Stimulated activated CD4-positive, alpha-beta T cell treated with anti-CD3 and anti-CD28 coated beads, Interleukin-12 subunit alpha, Interleukin-12 subunit beta, amount 100 ng/mL, for 4 hours (primary cell): ENCODE results near the gene SLC22A14.
"Not testable (repeated sequence)": the region's sequence is repeated elsewhere in the genome, so short reads cannot be mapped to it uniquely, and the experiment has no call there.

Experiments
- DNase-seq: peaks from one replicate; pipeline ENCODE4 v3.0.0-alpha.2; 2020

SLC22A14 gene

GRCh38 chr3:38274864-38275649 lies 7.0 kb upstream of the SLC22A14 start:
- DNase-seq = no peak

DNA sequence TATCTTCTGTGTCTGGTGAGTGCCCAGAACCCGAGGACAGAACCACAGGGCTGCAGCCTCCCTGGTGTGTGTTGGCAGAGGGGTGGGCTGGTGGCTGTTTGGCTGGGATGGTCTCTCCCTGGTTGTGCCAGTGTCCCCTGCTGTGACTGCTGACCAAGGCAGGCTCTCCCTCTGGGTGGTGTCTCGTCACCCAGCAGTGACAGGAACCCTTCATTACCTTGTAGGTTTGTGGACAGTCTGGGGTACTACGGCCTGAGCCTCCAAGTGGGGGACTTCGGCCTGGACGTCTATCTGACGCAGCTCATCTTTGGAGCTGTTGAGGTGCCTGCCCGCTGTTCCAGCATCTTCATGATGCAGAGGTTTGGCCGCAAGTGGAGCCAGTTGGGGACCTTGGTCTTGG lies 6.4 kb upstream of the SLC22A14 start:
- DNase-seq = no peak

- no peak for DNase-seq
Observed at GRCh38 chr3:38276081-38276916, 5.8 kb upstream of the SLC22A14 start.

- DNase-seq = no peak
Observed at GRCh38 chr3:38276917-38277630, 5.0 kb upstream of the SLC22A14 start.

GRCh38 chr3:38278841-38279240 lies 3.3 kb upstream of the SLC22A14 start:
- no peak for DNase-seq

GRCh38 chr3:38283810-38284755 lies 2.0 kb downstream of the SLC22A14 start:
- no peak for DNase-seq

GRCh38 chr3:38284756-38285150 lies 2.7 kb downstream of the SLC22A14 start:
- DNase-seq = no peak

DNA sequence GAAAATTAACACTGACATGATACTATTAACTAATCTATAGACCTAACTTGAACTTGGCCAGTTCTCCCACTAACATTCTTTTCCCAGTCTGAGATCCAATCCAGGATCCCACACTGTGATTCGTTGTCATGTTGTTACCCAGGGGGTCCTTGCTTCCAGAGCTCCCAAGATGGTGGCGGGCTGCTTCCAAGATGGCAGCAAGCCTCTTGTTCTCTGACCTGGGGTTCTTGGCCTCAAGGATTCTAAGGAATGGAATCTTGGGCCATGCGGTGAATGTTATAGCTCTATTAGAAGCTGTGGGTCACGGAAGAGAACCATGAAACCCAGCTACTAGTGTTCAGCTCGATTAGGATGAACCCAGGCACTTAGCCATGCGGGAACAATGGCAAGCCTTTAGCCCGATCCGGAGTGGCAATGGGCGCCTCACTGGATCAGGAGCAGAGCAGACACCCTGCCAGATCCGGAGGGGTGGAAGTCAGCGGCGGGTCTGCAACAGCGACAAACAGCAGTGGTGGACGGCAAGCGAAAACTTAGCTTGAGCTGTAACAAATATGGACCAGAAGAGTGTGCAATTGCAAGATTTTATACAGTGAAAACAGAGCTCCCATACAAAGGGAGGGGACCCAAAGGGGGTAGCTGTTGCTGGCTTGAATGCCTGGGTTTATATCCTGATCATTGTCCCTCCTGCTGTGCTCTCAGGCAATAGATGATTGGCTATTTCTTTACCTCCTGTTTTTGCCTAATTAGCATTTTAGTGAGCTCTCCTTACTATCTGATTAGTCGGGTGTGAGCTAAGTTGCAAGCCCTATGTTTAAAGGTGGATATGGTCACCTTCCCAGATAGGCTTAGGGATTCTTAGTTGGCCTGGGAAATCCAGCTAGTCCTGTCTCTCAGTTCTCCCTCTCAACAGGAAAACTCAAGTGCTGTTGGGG lies 7.5 kb downstream of the SLC22A14 start:
- DNase-seq = not testable (repeated sequence)

DNA sequence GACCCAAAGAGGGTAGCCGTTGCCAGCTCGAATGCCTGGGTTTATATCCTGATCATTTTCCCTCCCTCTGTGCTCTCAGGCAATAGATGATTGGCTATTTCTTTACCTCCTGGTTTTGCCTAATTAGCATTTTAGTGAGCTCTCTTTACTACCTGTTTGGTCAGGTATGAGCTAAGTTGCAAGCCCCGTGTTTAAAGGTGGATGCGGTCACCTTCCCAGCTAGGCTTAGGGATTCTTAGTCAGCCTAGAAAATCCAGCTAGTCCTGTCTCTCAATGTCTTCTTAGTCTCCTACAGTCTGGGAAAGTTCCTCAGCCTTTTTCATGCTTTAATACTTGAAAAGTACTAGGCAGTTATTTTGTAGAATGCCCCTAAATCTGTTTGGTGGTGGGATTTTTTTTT lies 15.0 kb downstream of the SLC22A14 start:
- not testable (repeated sequence) for DNase-seq

GRCh38 chr3:38297537-38297936 lies 15.4 kb downstream of the SLC22A14 start:
- no peak for DNase-seq

- no peak for DNase-seq
Observed at GRCh38 chr3:38297947-38298711, 16.0 kb downstream of the SLC22A14 start.

GRCh38 chr3:38306941-38307340 lies 24.8 kb downstream of the SLC22A14 start:
- DNase-seq = no peak

- DNase-seq = no peak
Observed at GRCh38 chr3:38307599-38307998, 25.5 kb downstream of the SLC22A14 start.

- no peak for DNase-seq
Observed at GRCh38 chr3:38308456-38308855, 26.4 kb downstream of the SLC22A14 start.

DNA sequence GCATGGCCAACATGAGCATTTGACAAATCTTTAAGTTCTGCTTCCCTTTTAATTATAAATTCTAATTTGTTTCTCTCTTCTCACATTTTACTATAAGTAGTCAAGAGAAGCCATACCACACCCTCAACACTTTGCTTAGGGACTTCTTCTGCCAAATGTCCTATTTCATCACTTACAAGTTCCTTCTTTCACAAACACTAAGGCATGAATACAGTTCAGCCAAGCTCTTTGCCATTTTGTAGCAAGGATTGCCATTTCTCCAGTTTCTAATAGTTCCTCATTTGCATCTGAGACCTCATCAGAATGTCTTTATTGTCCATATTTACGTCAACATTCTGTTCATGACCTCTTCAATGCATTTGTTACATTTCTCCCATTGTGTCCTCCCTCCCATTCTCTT lies 29.4 kb downstream of the SLC22A14 start:
- DNase-seq = no peak

- DNase-seq = no peak
Observed at GRCh38 chr3:38311941-38312340, 29.8 kb downstream of the SLC22A14 start.

DNA sequence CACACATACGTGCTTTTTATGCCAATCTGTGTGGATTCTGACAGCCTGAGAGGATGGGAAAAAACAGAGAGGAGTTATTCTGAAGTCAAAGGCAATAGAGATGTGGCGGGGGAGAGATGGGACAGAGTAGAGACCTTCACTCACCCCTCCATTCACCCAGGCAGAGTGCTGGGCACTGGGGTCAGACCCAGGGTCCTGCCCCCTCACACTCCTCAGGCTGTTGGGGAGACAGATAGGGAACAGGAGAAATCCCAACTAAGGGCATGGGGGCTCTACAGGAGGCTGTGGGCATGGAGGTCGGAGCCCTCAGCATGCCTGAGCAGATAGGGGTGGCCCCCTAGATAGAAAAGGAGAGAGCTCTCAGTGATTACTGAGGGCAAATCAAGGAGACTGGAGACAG lies 30.3 kb downstream of the SLC22A14 start:
- DNase-seq = no peak

DNA sequence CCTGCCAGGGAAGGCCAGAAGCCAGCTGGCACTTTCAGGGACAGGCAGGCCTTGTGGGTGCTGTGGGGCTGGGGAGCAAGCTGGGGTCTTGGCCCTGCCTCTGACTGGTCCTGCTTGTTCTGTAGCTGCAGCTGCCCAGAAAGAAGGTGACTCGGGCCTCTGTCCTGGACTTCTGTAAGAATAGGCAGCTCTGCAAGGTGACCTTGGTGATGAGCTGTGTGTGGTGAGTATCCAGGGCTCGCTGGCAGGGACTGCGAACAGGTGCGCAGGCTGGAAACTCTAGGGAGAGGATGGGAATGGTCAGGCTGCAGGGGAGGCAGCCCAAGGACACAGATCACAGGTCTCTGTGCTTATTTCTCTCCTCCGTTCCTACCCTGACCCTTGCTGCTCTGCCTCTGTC lies 31.2 kb downstream of the SLC22A14 start:
- no peak for DNase-seq

- DNase-seq = no peak
Observed at GRCh38 chr3:38313695-38314094, 31.6 kb downstream of the SLC22A14 start.

- DNase-seq = no peak
Observed at GRCh38 chr3:38314112-38314763, 32.1 kb downstream of the SLC22A14 start.
